ENCODE data around the gene KIRREL3.

DNA sequence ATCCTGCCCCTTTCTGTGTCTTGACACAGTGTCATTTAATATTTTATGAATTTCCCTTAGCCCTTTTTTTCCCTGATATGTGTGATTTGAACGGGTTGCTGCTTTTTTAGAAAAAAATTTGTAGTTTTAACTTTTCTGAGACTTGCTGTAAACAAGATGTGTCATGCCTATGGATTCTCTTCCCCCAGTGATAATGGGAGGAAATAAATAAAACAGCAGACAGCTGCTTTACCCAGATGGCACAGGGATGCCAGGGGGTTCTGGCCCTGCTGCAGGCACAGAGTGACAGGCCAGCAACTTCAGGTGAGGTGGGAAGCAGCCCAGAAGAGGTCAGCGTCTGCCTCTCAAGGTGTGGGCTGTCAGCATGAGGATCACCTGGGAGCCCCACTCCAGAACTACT lies 266.9 kb downstream of the KIRREL3 start:
- TF ChIP-seq, protein P1, sequence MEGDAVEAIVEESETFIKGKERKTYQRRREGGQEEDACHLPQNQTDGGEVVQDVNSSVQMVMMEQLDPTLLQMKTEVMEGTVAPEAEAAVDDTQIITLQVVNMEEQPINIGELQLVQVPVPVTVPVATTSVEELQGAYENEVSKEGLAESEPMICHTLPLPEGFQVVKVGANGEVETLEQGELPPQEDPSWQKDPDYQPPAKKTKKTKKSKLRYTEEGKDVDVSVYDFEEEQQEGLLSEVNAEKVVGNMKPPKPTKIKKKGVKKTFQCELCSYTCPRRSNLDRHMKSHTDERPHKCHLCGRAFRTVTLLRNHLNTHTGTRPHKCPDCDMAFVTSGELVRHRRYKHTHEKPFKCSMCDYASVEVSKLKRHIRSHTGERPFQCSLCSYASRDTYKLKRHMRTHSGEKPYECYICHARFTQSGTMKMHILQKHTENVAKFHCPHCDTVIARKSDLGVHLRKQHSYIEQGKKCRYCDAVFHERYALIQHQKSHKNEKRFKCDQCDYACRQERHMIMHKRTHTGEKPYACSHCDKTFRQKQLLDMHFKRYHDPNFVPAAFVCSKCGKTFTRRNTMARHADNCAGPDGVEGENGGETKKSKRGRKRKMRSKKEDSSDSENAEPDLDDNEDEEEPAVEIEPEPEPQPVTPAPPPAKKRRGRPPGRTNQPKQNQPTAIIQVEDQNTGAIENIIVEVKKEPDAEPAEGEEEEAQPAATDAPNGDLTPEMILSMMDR (IDR thresholded peaks at IDR 0.05), result no peak
- TF ChIP-seq POLR2A (IDR thresholded peaks at IDR 0.05) (no peak), POLR2AphosphoS5 (IDR thresholded peaks at IDR 0.05) (no peak)
